Stimulated activated CD8-positive, alpha-beta memory T cell treated with anti-CD3 and anti-CD28 coated beads, Interleukin-15, amount 100 ng/mL, for 48 hours (primary cell): ENCODE measurements around the gene SLC6A16.

Experiments
- DNase-seq, 2 donors: peaks; one replicate each; pipeline ENCODE4 v3.0.0-alpha.2; 2020; ENCODE audit warnings: low read depth in 2 of 2

SLC6A16 gene

GRCh38 chr19:49271080-49271753, 53.8 kb downstream of the SLC6A16 start:
- no peak for DNase-seq

GRCh38 chr19:49266409-49266808, 58.6 kb downstream of the SLC6A16 start:
- DNase-seq: peak; percentile 13 to 21

- no peak for DNase-seq
These were observed 60.7 kb downstream of the SLC6A16 start for GRCh38 chr19:49264258-49264657.

- DNase-seq: no peak
These were observed 63.4 kb downstream of the SLC6A16 start for GRCh38 chr19:49261602-49262001.

GRCh38 chr19:49256691-49257090, 68.3 kb downstream of the SLC6A16 start:
- no peak for DNase-seq

- no peak for DNase-seq
These were observed 69.3 kb downstream of the SLC6A16 start for GRCh38 chr19:49255674-49256073.

- DNase-seq: no peak
These were observed 75.1 kb downstream of the SLC6A16 start for GRCh38 chr19:49249933-49250332.

- DNase-seq: no peak
These were observed 77.3 kb downstream of the SLC6A16 start for GRCh38 chr19:49247676-49248075.

- no peak for DNase-seq
These were observed 80.7 kb downstream of the SLC6A16 start for GRCh38 chr19:49244256-49244655.

- no peak for DNase-seq
These were observed 81.3 kb downstream of the SLC6A16 start for GRCh38 chr19:49243726-49244125.

- DNase-seq: no peak
These were observed 81.9 kb downstream of the SLC6A16 start for GRCh38 chr19:49243129-49243528.

- DNase-seq: no peak
These were observed 83.2 kb downstream of the SLC6A16 start for GRCh38 chr19:49241769-49242168.
